ENCODE measurements around the gene LIMA1.
"Not testable (repeated sequence)": the region's sequence is repeated elsewhere in the genome, so short reads cannot be mapped to it uniquely, and the experiment has no call there.

LIMA1 gene

GRCh38 chr12:50287271-50287670 is 4.0 kb upstream of the LIMA1 start:
- no peak for DNase-seq (ENCODE audit: low read depth in 2 of 2)

DNA sequence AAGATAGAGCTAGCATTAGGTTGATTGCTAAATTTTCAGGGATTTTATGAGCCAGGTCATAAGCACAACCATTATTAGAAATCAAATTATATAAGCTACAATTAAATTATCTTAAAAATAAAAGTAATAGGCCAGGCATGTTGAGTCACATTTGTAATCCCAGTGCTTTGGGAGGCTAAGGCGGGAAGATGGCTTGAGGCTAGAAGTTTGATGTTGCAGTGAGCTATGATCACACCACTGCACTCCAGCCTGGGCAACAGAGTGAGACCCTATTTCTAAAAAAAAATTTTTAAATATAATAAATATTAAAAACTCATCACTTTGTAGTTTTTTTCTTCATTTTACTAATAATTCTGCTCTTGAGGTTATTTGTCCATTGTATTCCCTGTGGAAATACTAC is 1.9 kb upstream of the LIMA1 start:
- no peak for DNase-seq (ENCODE audit: low read depth in 2 of 2)

DNA sequence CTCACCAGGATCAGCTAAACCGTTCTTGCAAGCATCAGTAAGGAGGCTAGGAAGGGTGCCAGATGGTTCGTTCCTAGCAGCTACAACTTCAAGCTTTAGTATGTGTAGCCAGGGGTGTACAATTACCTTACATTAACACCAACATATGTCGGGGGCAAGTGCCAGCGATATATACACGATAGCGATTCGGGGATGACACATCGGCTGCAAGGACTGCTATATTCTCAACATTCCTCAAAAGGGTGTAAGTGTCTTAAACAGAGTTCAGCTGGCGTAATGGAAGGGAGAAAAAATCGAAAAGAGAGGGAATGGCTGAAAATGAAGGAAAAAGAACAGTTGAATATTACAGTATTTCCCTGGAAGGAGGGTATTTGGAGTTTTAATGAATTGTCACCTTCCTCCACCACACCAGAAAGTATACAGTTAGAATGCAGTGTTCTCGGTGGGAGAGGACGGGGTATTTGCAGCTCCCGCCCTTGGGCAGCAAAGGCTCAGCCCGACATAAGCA is 545 bp downstream of the LIMA1 start:
- DNase-seq (ENCODE audit: low read depth in 2 of 2): no peak

- DNase-seq (ENCODE audit: low read depth in 2 of 2): no peak
Observed at GRCh38 chr12:50279501-50279900, 3.8 kb downstream of the LIMA1 start.

DNA sequence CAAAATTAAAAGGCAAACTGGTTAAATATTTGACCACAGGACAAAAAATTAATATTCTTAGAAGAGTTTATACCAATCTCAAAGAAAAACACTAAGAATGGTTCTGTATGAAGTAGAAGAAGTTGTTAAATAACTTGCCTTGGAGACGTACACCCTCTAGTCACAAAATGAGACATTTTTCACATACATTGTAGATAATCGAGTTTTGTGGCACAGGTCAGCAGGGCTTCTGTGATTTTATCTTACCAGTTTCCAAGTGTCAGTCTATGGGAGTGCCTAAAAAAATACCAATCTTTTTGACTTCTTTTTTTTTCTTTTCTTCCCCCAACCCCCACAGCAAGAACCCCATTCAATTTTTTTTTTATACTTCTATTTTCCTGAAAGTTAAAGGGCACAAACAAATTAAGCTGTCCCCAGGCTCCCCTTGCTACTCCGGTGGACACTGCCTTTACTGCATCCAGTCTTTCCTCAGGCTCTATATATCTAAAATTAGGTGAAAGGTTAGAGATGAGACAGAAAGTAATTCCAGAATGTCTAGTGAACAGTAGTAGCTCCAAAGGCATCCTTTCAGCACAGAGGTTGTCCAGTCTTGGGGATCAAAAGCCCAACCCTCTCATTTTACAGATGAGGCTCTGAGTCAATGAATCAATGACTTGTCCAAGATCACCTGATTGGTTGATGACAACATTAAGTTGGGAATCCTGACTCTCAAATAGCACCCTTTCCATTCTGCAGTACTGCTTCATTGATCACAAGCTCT is 6.2 kb downstream of the LIMA1 start:
- DNase-seq (ENCODE audit: low read depth in 2 of 2): no peak

- no peak for DNase-seq (ENCODE audit: low read depth in 2 of 2)
Observed at GRCh38 chr12:50276068-50276467, 7.3 kb downstream of the LIMA1 start.

DNA sequence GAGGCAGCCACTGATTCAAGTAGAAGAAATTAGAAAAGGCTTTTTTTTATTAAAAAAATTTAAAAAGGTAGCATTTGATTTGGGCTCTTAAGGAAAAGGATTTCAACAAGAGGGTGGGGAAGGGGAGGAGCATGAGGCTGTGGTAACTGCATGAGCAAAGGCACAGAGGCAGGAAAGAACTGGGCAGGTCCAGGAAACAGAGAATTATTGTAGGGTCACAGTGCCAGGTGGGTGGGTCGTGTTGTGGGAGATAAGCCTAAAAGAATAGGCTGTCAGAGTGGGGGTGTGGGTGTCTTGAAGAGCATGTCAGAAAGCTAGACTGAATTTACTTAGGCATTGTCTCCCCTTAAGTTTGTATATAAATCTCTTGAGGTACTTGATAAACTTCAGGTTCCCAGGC is 7.8 kb downstream of the LIMA1 start:
- DNase-seq (ENCODE audit: low read depth in 2 of 2): no peak

DNA sequence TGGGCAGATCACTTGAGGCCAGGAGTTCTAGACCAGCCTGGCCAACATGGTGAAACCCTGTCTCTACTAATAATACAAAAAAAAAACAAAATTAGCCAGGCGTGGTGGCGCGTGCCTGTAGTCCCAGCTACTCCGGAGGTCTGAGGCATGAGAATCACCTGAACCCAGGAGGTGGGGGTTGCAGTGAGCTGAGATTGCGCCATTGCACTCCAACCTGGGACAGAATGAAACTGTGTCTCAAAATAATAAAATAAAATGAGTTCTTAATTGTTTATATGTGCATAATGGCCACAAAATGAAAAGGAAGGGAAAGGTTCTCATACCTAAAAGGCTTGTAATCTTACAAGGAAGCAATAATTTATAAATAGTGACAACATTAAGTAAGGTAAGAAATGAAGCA is 8.2 kb downstream of the LIMA1 start:
- DNase-seq (ENCODE audit: low read depth in 2 of 2): not testable (repeated sequence)

DNA sequence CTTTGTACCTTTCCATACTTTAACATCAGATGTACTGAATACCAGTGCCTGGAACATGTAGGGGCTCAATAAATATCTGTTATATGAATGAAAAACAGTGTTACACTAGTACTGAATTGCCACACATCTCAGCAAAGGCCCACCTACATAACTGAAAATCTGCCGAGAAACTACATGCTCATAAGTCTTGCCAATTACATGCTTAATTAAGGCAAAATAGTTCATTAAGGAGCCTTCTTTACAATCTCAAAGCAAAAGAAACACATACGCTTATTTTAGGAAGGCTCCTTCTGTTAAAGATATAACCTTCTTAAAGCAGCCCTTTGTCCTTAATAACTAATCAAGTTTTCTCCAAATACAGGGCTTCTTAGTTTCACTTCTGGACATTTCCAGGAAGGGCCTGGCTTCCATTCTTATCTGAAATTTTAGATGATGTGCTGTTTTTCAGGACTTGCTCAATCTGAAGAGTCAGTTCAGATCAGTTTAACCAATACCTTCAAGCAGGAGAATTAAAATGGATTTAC is 11.5 kb downstream of the LIMA1 start:
- DNase-seq (ENCODE audit: low read depth in 2 of 2): no peak

GRCh38 chr12:50268482-50268881 is 14.8 kb downstream of the LIMA1 start:
- no peak for DNase-seq (ENCODE audit: low read depth in 2 of 2)

- no peak for DNase-seq (ENCODE audit: low read depth in 2 of 2)
Observed at GRCh38 chr12:50265770-50266524, 17.4 kb downstream of the LIMA1 start.

GRCh38 chr12:50263832-50264231 is 19.5 kb downstream of the LIMA1 start:
- no peak for DNase-seq (ENCODE audit: low read depth in 2 of 2)

DNA sequence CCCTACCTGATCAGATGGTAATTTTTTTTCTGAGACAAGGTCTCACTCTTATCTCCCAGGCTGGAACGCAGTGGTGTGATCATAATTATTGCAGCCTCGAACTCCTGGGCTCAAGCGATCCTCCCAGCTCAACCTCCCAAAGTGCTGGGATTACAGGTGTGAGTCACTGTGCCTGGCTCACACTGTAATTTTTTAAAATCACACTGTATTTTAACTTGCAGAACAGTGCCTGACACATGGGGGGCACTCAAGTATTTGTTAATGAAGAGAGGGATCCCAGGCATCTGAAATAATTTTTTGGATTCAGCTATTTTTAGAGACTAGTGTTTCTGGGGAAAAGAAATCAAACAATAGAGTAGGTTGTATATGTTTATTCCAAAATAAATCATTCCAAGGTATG is 21.7 kb downstream of the LIMA1 start:
- DNase-seq (ENCODE audit: low read depth in 2 of 2): no peak

GRCh38 chr12:50258167-50258551 is 25.2 kb downstream of the LIMA1 start:
- no peak for DNase-seq (ENCODE audit: low read depth in 2 of 2)

DNA sequence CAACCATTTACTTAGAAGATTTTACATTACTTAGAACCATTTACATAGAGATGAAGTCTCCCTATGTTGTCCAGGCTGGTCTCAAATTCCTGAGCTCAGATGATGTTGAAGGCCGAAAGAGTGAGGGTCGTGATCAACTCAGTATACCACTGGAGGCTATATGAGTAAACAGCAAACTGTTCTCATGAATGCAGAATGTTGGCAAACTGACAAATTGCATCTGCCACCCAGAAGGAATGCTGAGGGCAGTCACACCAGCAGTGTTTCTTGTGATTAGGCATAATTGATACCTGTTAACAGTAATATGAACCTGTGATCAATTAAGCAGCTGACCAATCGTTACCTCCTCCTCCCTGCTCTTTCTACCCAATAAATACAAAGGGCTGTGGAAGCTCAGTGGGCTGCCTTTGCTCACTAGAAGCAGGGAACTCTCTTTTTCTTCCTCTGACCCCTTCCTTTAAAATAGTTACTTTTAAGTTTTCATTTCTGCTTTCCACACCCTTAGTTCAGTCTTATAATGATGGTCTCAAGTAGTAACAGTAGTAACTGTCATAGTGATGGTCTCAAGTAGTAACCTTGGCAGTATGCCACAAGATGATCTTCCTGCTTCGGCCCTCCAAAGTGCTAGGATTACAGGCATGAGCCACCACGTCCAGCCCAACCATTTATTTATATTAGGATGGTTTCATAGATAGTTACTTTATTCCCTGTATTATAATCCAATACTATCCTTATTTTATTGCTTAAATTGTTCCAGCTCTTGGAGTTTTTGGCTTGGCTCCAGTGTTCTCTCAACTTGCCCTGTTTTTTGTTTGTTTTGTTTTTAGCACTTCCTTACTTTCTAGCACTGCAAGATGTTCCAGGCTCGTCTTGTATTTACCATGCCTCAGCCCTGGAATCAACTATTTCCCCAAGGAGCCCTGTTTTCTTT is 25.8 kb downstream of the LIMA1 start:
- DNase-seq (ENCODE audit: low read depth in 2 of 2): no peak

GRCh38 chr12:50256761-50257160 is 26.6 kb downstream of the LIMA1 start:
- DNase-seq (ENCODE audit: low read depth in 2 of 2): no peak

- no peak for DNase-seq (ENCODE audit: low read depth in 2 of 2)
Observed at GRCh38 chr12:50252977-50253602, 30.2 kb downstream of the LIMA1 start.

DNA sequence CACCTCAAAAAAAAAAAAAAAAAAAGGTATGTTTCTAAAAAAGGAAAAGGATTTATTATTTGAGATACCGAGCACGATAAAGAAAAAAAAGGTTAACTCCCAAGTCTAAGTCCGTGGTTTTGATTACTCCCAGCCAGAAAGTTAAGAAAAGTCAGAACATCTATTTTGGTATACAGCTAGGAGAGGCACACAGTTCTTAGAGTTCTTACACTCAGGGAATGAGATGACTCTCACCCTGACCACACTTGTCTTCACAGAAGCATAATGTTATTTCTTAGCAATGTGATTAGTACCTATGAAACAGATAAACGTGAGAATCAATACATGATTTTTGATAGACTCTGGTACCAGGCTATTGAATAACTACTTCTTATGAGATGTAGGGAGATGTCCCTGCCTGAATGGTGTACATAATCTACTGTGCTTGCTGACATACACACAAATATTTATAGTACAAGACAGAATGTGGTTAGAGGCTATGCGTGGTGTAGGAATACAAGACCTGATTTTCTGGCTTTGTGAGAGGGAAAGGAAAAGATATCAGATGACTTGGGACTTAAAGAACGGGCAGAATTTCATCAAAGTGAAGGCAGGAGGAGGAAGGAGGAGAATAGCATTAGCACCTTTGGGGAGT is 31.6 kb downstream of the LIMA1 start:
- no peak for DNase-seq (ENCODE audit: low read depth in 2 of 2)

GRCh38 chr12:50249464-50250182 is 33.7 kb downstream of the LIMA1 start:
- no peak for DNase-seq (ENCODE audit: low read depth in 2 of 2)

DNA sequence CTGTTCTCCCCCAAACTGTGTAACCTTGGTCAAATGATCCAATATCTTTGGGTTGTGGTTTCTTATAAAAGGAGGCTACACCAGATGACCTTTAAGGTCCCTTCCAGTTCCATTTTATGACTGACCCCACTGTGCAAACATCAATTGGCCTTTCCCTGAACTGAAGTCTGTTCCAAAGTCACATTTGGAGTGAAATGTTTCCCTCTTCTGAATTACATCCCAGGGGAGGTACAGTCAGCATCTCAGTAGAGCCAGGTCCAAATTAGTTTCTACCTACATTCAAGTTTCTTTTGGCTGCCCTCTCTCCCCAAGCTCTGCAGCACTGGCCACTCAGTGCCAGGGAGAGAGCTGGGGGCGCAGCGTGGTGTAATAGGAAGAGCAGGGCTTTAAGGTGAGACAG is 34.4 kb downstream of the LIMA1 start:
- no peak for DNase-seq (ENCODE audit: low read depth in 2 of 2)

Data from stimulated activated CD8-positive, alpha-beta memory T cell treated with anti-CD3 and anti-CD28 coated beads, Interleukin-2, amount 100 ng/mL, for 1 hour (primary cell).